SK-N-SH treated with all-trans-retinoic acid at 6 μM for 48 hours (cell line): ENCODE measurements around the gene FXR2.
A peak's percentile ranks its signal among the peaks of the same experiment; 100 is the strongest.

ENCODE experiments used
- ATAC-seq: fragments of 200-7000 bp; cut with Tn5 transposase; 3 replicates; pipeline ENCODE4 v1.9.1; 2020; ENCODE audit warnings: mild to moderate bottlenecking, moderate library complexity
- ARNTL ChIP-seq: fragments of 450-650 bp; formaldehyde crosslinking; IDR thresholded peaks from 2 replicates; pipeline ENCODE4 v1.5.0; 2020; ENCODE audit warnings: low read depth, mild to moderate bottlenecking, moderate library complexity, borderline replicate concordance
- BACH2 ChIP-seq: fragments of 250-450 bp; sonication (Bioruptor Pico); IDR thresholded peaks from 2 replicates; pipeline ENCODE4 v1.9.0; 2021; ENCODE audit warnings: mild to moderate bottlenecking, borderline replicate concordance
- CREB5 ChIP-seq: fragments of 250-450 bp; sonication (Bioruptor Pico); IDR thresholded peaks from 2 replicates; pipeline ENCODE4 v1.5.1; 2020; ENCODE audit warnings: low read depth, mild to moderate bottlenecking, moderate library complexity
- CSDC2 ChIP-seq: fragments of 250-450 bp; sonication (Bioruptor Pico); IDR thresholded peaks from 2 replicates; pipeline ENCODE4 v1.5.0; 2020; ENCODE audit warnings: mild to moderate bottlenecking, moderate library complexity
- CSRNP3 ChIP-seq: fragments of 250-450 bp; sonication (Bioruptor Pico); IDR thresholded peaks from 2 replicates; pipeline ENCODE4 v1.5.1; 2021; ENCODE audit warnings: mild to moderate bottlenecking, moderate library complexity
- ESRRG ChIP-seq: fragments of 250-450 bp; sonication (Bioruptor Pico); IDR thresholded peaks from 2 replicates; pipeline ENCODE4 v1.6.1; 2021; ENCODE audit warnings: mild to moderate bottlenecking
- GLIS3 ChIP-seq: fragments of 250-450 bp; sonication (Bioruptor Pico); IDR thresholded peaks from 2 replicates; pipeline ENCODE4 v1.5.0; 2020; ENCODE audit warnings: mild to moderate bottlenecking, moderate library complexity
- ISL1 ChIP-seq: fragments of 250-450 bp; sonication (Bioruptor Pico); IDR thresholded peaks from 2 replicates; pipeline ENCODE4 v2.1.2; 2022; ENCODE audit warnings: mild to moderate bottlenecking, moderate library complexity
- OSR1 ChIP-seq: fragments of 250-450 bp; sonication (Bioruptor Pico); IDR thresholded peaks from 2 replicates; pipeline ENCODE4 v1.8.0; 2022; ENCODE audit warnings: moderate library complexity, mild to moderate bottlenecking, inconsistent platforms
- POU6F1 ChIP-seq: fragments of 250-450 bp; sonication (Bioruptor Pico); IDR thresholded peaks from 2 replicates; pipeline ENCODE4 v1.8.0; 2021; ENCODE audit warnings: low read depth, mild to moderate bottlenecking, moderate library complexity, borderline replicate concordance
- PPARA ChIP-seq: fragments of 250-450 bp; sonication (Bioruptor Pico); IDR thresholded peaks from 2 replicates; pipeline ENCODE4 v1.5.0; 2020; ENCODE audit warnings: mild to moderate bottlenecking, borderline replicate concordance
- RARB ChIP-seq: fragments of 250-450 bp; sonication (Bioruptor Pico); IDR thresholded peaks from 2 replicates; pipeline ENCODE4 v1.8.0; 2021; ENCODE audit warnings: mild to moderate bottlenecking, moderate library complexity
- SNAI2 ChIP-seq: fragments of 250-450 bp; sonication (Bioruptor Pico); IDR thresholded peaks from 2 replicates; pipeline ENCODE4 v1.5.0; 2020; ENCODE audit warnings: mild to moderate bottlenecking, moderate library complexity
- TCF4 ChIP-seq: fragments of 250-450 bp; sonication (Bioruptor Pico); IDR thresholded peaks from 2 replicates; pipeline ENCODE4 v1.8.0; 2021; ENCODE audit warnings: mild to moderate bottlenecking, moderate library complexity, borderline replicate concordance
- TOX ChIP-seq: fragments of 250-450 bp; sonication (Bioruptor Pico); IDR thresholded peaks from 2 replicates; pipeline ENCODE4 v1.8.0; 2021; ENCODE audit warnings: mild to moderate bottlenecking, moderate library complexity, borderline replicate concordance
- TSHZ2 ChIP-seq: fragments of 250-450 bp; sonication (Bioruptor Pico); IDR thresholded peaks from 2 replicates; pipeline ENCODE4 v1.5.0; 2020; ENCODE audit warnings: mild to moderate bottlenecking, moderate library complexity
- ZC3H10 ChIP-seq: fragments of 250-450 bp; sonication (Bioruptor Pico); IDR thresholded peaks from 2 replicates; pipeline ENCODE4 v1.5.1; 2021; ENCODE audit warnings: mild to moderate bottlenecking, moderate library complexity
- ZFP3 ChIP-seq: fragments of 250-450 bp; sonication (Bioruptor Pico); IDR thresholded peaks from 2 replicates; pipeline ENCODE4 v1.5.0; 2020; ENCODE audit warnings: mild to moderate bottlenecking, moderate library complexity
- ZFP30 ChIP-seq: fragments of 450-650 bp; formaldehyde crosslinking; IDR thresholded peaks from 2 replicates; pipeline ENCODE4 v1.5.0; 2022; ENCODE audit warnings: mild to moderate bottlenecking, moderate library complexity
- ZNF565 ChIP-seq: fragments of 450-650 bp; formaldehyde crosslinking; conservative IDR thresholded peaks from 2 replicates; pipeline ENCODE4 v1.5.0; 2020; ENCODE audit warnings: low read depth, mild to moderate bottlenecking, moderate library complexity
- ZNF70 ChIP-seq: fragments of 450-650 bp; formaldehyde crosslinking; IDR thresholded peaks from 2 replicates; pipeline ENCODE4 v1.5.0; 2020; ENCODE audit warnings: mild to moderate bottlenecking, moderate library complexity
- ZNF8 ChIP-seq: fragments of 450-650 bp; formaldehyde crosslinking; IDR thresholded peaks from 2 replicates; pipeline ENCODE4 v1.5.0; 2020; ENCODE audit warnings: mild to moderate bottlenecking, moderate library complexity

FXR2 gene

GRCh38 chr17:7633093-7633492 is 18.4 kb upstream of the FXR2 start:
- no peak for ATAC-seq
- TF ChIP-seq OSR1 (CRISPR knock-in tag), result no peak
- TF ChIP-seq, all 23 proteins: peak for 0

- TF ChIP-seq ZFP3 (CRISPR knock-in tag), result no peak
- no peak for TF ChIP-seq ISL1 (CRISPR knock-in tag)
- TF ChIP-seq ZC3H10, result no peak
- no peak for TF ChIP-seq BACH2
- TF ChIP-seq ZNF8 (CRISPR knock-in tag), result no peak
- no peak for TF ChIP-seq CREB5 (CRISPR knock-in tag)
- no peak for TF ChIP-seq CSRNP3 (CRISPR knock-in tag)
- TF ChIP-seq ESRRG (CRISPR knock-in tag), result no peak
- no peak for TF ChIP-seq CSDC2
- no peak for TF ChIP-seq POU6F1 (CRISPR knock-in tag)
- no peak for TF ChIP-seq TSHZ2 (CRISPR knock-in tag)
- TF ChIP-seq TCF4 (CRISPR knock-in tag), result no peak
- TF ChIP-seq ZNF565, result no peak
- no peak for TF ChIP-seq ZFP30 (CRISPR knock-in tag)
- no peak for TF ChIP-seq GLIS3 (CRISPR knock-in tag)
- no peak for TF ChIP-seq OSR1 (CRISPR knock-in tag)
- TF ChIP-seq TOX, result no peak
- TF ChIP-seq RARB (CRISPR knock-in tag), result no peak
- TF ChIP-seq ZNF70 (CRISPR knock-in tag), result no peak
- TF ChIP-seq, all 23 proteins: peak for 0
- ATAC-seq, result peak; percentile 43
Measured at GRCh38 chr17:7632492-7632894, 17.8 kb upstream of the FXR2 start.

- no peak for ATAC-seq
- TF ChIP-seq PPARA (CRISPR knock-in tag), result no peak
- no peak for TF ChIP-seq RARB (CRISPR knock-in tag)
- no peak for TF ChIP-seq ZFP30 (CRISPR knock-in tag)
- no peak for TF ChIP-seq TCF4 (CRISPR knock-in tag)
- TF ChIP-seq ARNTL, result no peak
- no peak for TF ChIP-seq OSR1 (CRISPR knock-in tag)
- TF ChIP-seq SNAI2 (CRISPR knock-in tag), result no peak
- no peak for TF ChIP-seq ISL1 (CRISPR knock-in tag)
- no peak for TF ChIP-seq CSDC2
- TF ChIP-seq ESRRG (CRISPR knock-in tag), result no peak
- no peak for TF ChIP-seq CREB5 (CRISPR knock-in tag)
- TF ChIP-seq TSHZ2 (CRISPR knock-in tag), result no peak
- no peak for TF ChIP-seq BACH2
- TF ChIP-seq, all 23 proteins: peak for 0
Measured at GRCh38 chr17:7631398-7632380, 17.0 kb upstream of the FXR2 start.
